HEK293 (cell line): ENCODE data around the gene TNXB.

Source experiments
- KLF1 ChIP-seq: fragments of 450-650 bp; formaldehyde crosslinking; IDR thresholded peaks from 2 replicates; pipeline ENCODE4 v1.5.1; 2016; ENCODE audit warnings: missing biosample characterization, missing genetic modification characterization
- KLF17 ChIP-seq: fragments of 450-650 bp; formaldehyde crosslinking; IDR thresholded peaks from 2 replicates; pipeline ENCODE4 v1.5.1; 2016; ENCODE audit warnings: missing biosample characterization, missing genetic modification characterization
- PRDM2 ChIP-seq: fragments of 450-650 bp; formaldehyde crosslinking; IDR thresholded peaks from 2 replicates; pipeline ENCODE4 v1.5.1; 2016; ENCODE audit warnings: missing biosample characterization, missing genetic modification characterization, borderline replicate concordance
- PRDM6 ChIP-seq: fragments of 450-650 bp; formaldehyde crosslinking; IDR thresholded peaks from 2 replicates; pipeline ENCODE4 v1.5.1; 2017; ENCODE audit warnings: missing biosample characterization, missing genetic modification characterization
- SCRT2 ChIP-seq: fragments of 450-650 bp; formaldehyde crosslinking; IDR thresholded peaks from 2 replicates; pipeline ENCODE4 v1.5.1; 2016; ENCODE audit warnings: missing biosample characterization, missing genetic modification characterization
- TRIM28 ChIP-seq: IDR thresholded peaks from 2 replicates; pipeline ENCODE4 v1.6.1; 2011; ENCODE audit warnings: low read length, control low read depth, borderline replicate concordance
- ZBTB20 ChIP-seq: fragments of 450-650 bp; formaldehyde crosslinking; IDR thresholded peaks from 2 replicates; pipeline ENCODE4 v1.5.1; 2016; ENCODE audit warnings: missing biosample characterization, missing genetic modification characterization
- ZBTB26 ChIP-seq: fragments of 450-650 bp; formaldehyde crosslinking; optimal IDR thresholded peaks from 2 replicates; pipeline ENCODE3; 2016; ENCODE audit warnings: missing biosample characterization, mild to moderate bottlenecking, missing genetic modification characterization
- ZBTB6 ChIP-seq: fragments of 450-650 bp; formaldehyde crosslinking; IDR thresholded peaks from 2 replicates; pipeline ENCODE4 v1.5.1; 2017; ENCODE audit warnings: missing biosample characterization, missing genetic modification characterization
- ZFHX2 ChIP-seq: fragments of 450-650 bp; formaldehyde crosslinking; conservative IDR thresholded peaks from 2 replicates; pipeline ENCODE4 v1.5.1; 2016; ENCODE audit warnings: missing biosample characterization, missing genetic modification characterization
- ZNF148 ChIP-seq: fragments of 450-650 bp; formaldehyde crosslinking; IDR thresholded peaks from 2 replicates; pipeline ENCODE4 v1.5.0; 2017; ENCODE audit warnings: missing biosample characterization, missing genetic modification characterization, borderline replicate concordance
- ZNF175 ChIP-seq: fragments of 450-650 bp; formaldehyde crosslinking; IDR thresholded peaks from 2 replicates; pipeline ENCODE4 v1.5.1; 2016; ENCODE audit warnings: missing biosample characterization, missing genetic modification characterization
- ZNF2 ChIP-seq: fragments of 450-650 bp; formaldehyde crosslinking; IDR thresholded peaks from 2 replicates; pipeline ENCODE4 v1.5.1; 2016; ENCODE audit warnings: missing biosample characterization, missing genetic modification characterization
- ZNF211 ChIP-seq: fragments of 450-650 bp; formaldehyde crosslinking; IDR thresholded peaks from 2 replicates; pipeline ENCODE4 v1.5.1; 2016; ENCODE audit warnings: low read depth, missing biosample characterization, missing genetic modification characterization
- ZNF350 ChIP-seq: fragments of 450-650 bp; formaldehyde crosslinking; IDR thresholded peaks from 2 replicates; pipeline ENCODE4 v1.5.0; 2017; ENCODE audit warnings: missing biosample characterization, mild to moderate bottlenecking, missing genetic modification characterization
- ZNF391 ChIP-seq: fragments of 450-650 bp; formaldehyde crosslinking; IDR thresholded peaks from 2 replicates; pipeline ENCODE4 v1.5.1; 2016; ENCODE audit warnings: low read depth, missing biosample characterization, missing genetic modification characterization, borderline replicate concordance
- ZNF548 ChIP-seq: fragments of 450-650 bp; formaldehyde crosslinking; IDR thresholded peaks from 2 replicates; pipeline ENCODE4 v1.5.1; 2016; ENCODE audit warnings: missing biosample characterization, missing genetic modification characterization
- ZNF658 ChIP-seq: fragments of 450-650 bp; formaldehyde crosslinking; IDR thresholded peaks from 2 replicates; pipeline ENCODE4; 2016; ENCODE audit warnings: missing biosample characterization, missing genetic modification characterization
- ZNF670 ChIP-seq: fragments of 450-650 bp; formaldehyde crosslinking; IDR thresholded peaks from 2 replicates; pipeline ENCODE4 v1.5.1; 2016; ENCODE audit warnings: missing biosample characterization, missing genetic modification characterization, low read depth
- ZNF704 ChIP-seq: fragments of 450-650 bp; formaldehyde crosslinking; IDR thresholded peaks from 2 replicates; pipeline ENCODE4 v1.5.1; 2016; ENCODE audit warnings: missing biosample characterization, missing genetic modification characterization
- ZNF837 ChIP-seq: fragments of 450-650 bp; formaldehyde crosslinking; IDR thresholded peaks from 2 replicates; pipeline ENCODE4 v1.5.1; 2016; ENCODE audit warnings: missing biosample characterization, missing genetic modification characterization

Gene TNXB

GRCh38 chr6:32154514-32155161, 45.5 kb upstream of the TNXB start (continued):
- 0 out of 2 replicates have a peak, but pooled peaks have one; percentile 40 for TF ChIP-seq KLF17 (tag by site-specific recombination)
- 0 out of 2 replicates have a peak, but pooled peaks have one; percentile 16 for TF ChIP-seq ZNF2 (tag by site-specific recombination)
- no peak for TF ChIP-seq ZNF658 (tag by site-specific recombination)
- TF ChIP-seq ZNF175 (tag by site-specific recombination) = no peak
- no peak for TF ChIP-seq ZNF670 (tag by site-specific recombination)
- no peak for TF ChIP-seq ZNF211 (tag by site-specific recombination)
- TF ChIP-seq ZBTB26 (tag by site-specific recombination) = peak; percentile 44
- TF ChIP-seq ZNF391 (tag by site-specific recombination) = no peak
- no peak for TF ChIP-seq PRDM6 (tag by site-specific recombination)
- TF ChIP-seq ZNF704 (tag by site-specific recombination) = no peak
- TF ChIP-seq KLF1 = peak; percentile 36; the same call in 1 of the 2 replicates
- no peak for TF ChIP-seq ZBTB20
- TF ChIP-seq ZFHX2 (tag by site-specific recombination) = 0 out of 2 replicates have a peak, but pooled peaks have one; percentile 6
- no peak for TF ChIP-seq TRIM28
- peak; percentile 91 for TF ChIP-seq SCRT2 (tag by site-specific recombination)
- TF ChIP-seq ZNF148 (tag by site-specific recombination) = no peak
- no peak for TF ChIP-seq ZNF350 (tag by site-specific recombination)
- 0 out of 2 replicates have a peak, but pooled peaks have one; percentile 56 for TF ChIP-seq ZNF837 (tag by site-specific recombination)
- TF ChIP-seq PRDM2 (tag by site-specific recombination) = no peak
- TF ChIP-seq ZBTB6 (tag by site-specific recombination) = no peak
- no peak for TF ChIP-seq ZNF548 (tag by site-specific recombination)
